ENCODE data around the gene GAB2. TPM values are rescaled to one million over a fixed set of nuclear protein-coding genes. Genes with fewer than 3 reads are reported as not detected.

The GAB2 gene
- total and polyA plus RNA-seq, 4 donors = 16.2 to 31.5 (median 27.5) TPM

DNA sequence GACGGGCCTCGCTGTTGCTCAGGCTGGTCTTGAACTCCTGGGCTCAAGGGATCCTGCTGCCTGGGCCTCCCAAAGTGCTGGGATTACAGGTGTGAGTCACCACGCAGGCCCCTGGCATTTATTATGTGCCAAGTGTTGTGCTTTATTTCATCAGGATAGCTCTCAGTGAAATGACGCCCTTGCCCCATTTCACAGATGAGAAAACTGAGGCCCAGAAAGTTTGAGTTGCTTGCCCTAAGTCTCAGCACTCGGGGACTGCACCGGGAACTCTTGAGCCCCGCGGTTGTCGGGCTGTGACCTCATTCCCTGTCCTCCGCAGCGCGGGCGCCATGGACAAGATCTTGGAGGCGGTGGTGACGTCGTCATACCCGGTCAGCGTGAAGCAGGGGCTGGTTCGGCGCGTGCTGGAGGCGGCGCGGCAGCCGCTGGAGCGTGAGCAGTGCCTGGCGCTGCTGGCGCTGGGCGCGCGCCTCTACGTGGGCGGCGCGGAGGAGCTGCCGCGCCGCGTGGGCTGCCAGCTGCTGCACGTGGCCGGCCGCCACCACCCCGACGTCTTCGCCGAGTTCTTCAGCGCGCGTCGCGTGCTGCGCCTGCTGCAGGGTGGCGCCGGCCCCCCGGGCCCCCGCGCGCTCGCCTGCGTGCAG, 221.6 kb downstream of the GAB2 start:
- Histone ChIP-seq H3K36me3 (ENCODE audit: control insufficient read depth, insufficient read depth, low read length) (peaks cover 46% of the 10 kb centered on the region), H3K4me3 (ENCODE audit: low read depth, low read length) (no peak overlapping the region), H3K27me3 (ENCODE audit: control insufficient read depth, insufficient read depth, low read length) (peaks cover 2% of the 10 kb centered on the region), H3K27ac (ENCODE audit: low read depth, low read length) (no peak overlapping the region), H3K4me1 (ENCODE audit: control insufficient read depth, insufficient read depth, low read length) (peaks cover 18% of the 10 kb centered on the region), H3K9me3 (ENCODE audit: control insufficient read depth, insufficient read depth, low read length) (no peaks in the 10 kb centered on the region)
- DNase-seq (ENCODE audit: low read depth in 4 of 6, low spot score in 6 of 6) = peak in 2 of 6 donors; percentile 45 to 57
- WGBS (ENCODE audit: insufficient coverage) = 20% methylated on average over 60 of the region's 60 CpGs

DNA sequence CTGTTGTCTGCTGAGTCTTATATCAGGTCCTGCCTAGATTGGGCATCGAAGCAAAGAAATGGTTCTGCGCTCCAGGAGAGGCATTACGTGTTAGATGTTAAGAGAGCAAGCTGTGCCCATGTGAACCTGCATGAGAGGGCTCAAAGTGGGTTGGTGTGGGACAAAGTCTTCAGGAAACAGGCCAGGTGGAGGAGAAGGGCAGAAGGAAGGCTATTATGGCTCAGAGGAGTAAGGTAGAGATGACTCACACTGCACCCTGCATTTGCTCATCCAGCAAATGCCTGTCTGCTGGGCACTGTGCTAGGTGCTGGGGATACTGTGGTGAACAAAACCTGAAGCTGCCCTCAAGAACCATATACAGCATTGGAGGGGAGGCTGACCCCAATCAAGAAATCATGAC, 223.1 kb downstream of the GAB2 start:
- WGBS (ENCODE audit: insufficient coverage) = 94% methylated on average over 3 of the region's 3 CpGs

DNA sequence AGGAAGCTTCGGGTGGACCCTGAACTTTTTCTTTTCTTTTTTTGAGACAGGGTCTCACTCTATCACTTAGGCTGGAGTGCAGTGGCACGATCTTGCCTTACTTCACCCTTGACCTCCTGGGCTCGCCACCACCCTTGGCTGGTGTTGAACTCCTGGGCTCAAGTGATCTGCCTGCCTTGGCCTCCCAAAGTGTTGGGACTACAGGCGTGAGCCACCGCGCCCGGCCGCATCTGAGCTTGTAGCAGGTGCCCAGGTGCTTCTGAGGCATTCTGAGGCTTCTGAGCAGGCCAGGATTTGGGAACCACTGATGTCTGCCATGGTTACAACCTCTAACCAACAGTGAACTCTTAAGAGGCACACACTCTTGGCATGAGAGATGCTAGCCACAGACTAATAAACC, 223.8 kb downstream of the GAB2 start:
- H3K27me3 ChIP-seq (ENCODE audit: control insufficient read depth, insufficient read depth, low read length) = peaks cover 2% of the 10 kb centered on the region
- no peak overlapping the region for H3K27ac ChIP-seq (ENCODE audit: low read depth, low read length)
- DNase-seq (ENCODE audit: low read depth in 4 of 6, low spot score in 6 of 6) = no peak
- no peaks in the 10 kb centered on the region for H3K9me3 ChIP-seq (ENCODE audit: control insufficient read depth, insufficient read depth, low read length)
- WGBS (ENCODE audit: insufficient coverage) = 86% methylated on average over 8 of the region's 8 CpGs
- H3K36me3 ChIP-seq (ENCODE audit: control insufficient read depth, insufficient read depth, low read length) = peaks cover 24% of the 10 kb centered on the region
- H3K4me1 ChIP-seq (ENCODE audit: control insufficient read depth, insufficient read depth, low read length) = peaks cover 33% of the 10 kb centered on the region
- no peak overlapping the region for H3K4me3 ChIP-seq (ENCODE audit: low read depth, low read length)

More for the DNA sequence above, 223.1 kb downstream of the GAB2 start:
- Histone ChIP-seq H3K4me1 (ENCODE audit: control insufficient read depth, insufficient read depth, low read length) (peaks cover 26% of the 10 kb centered on the region), H3K27me3 (ENCODE audit: control insufficient read depth, insufficient read depth, low read length) (peaks cover 2% of the 10 kb centered on the region), H3K27ac (ENCODE audit: low read depth, low read length) (no peak overlapping the region), H3K9me3 (ENCODE audit: control insufficient read depth, insufficient read depth, low read length) (no peaks in the 10 kb centered on the region), H3K4me3 (ENCODE audit: low read depth, low read length) (no peak overlapping the region), H3K36me3 (ENCODE audit: control insufficient read depth, insufficient read depth, low read length) (peaks cover 31% of the 10 kb centered on the region)
- no peak for DNase-seq (ENCODE audit: low read depth in 4 of 6, low spot score in 6 of 6)

DNA sequence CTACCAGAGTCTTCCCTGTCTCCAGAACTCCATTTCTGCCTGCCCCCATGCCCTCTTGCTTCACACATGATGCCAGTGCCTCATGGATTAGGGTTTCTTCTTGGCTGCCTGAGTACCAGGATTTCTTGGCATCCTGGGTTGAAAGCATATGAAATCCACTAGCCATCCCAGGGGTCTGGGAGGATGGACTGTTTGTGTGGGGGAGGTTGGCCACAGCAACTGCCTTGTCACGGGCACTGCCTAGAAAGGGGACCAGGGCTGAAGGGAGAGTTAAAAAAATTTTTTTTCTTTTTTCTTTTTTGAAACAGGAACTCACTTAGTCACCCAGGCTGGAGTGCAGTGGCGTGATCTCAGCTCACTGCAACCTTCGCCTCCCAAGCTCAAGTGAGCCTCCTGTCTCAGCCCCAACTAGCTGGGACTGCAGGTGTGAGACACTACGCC, 224.7 kb downstream of the GAB2 start:
- H3K4me1 ChIP-seq (ENCODE audit: control insufficient read depth, insufficient read depth, low read length) = peaks cover 34% of the 10 kb centered on the region
- WGBS (ENCODE audit: insufficient coverage) = no CpG with 5 or more reads among the region's 4 CpGs
- no peak for DNase-seq (ENCODE audit: low read depth in 4 of 6, low spot score in 6 of 6)
- no peak overlapping the region for H3K4me3 ChIP-seq (ENCODE audit: low read depth, low read length)
- no peak overlapping the region for H3K27ac ChIP-seq (ENCODE audit: low read depth, low read length)
- H3K36me3 ChIP-seq (ENCODE audit: control insufficient read depth, insufficient read depth, low read length) = peaks cover 18% of the 10 kb centered on the region
- H3K9me3 ChIP-seq (ENCODE audit: control insufficient read depth, insufficient read depth, low read length) = no peaks in the 10 kb centered on the region
- peaks cover 2% of the 10 kb centered on the region for H3K27me3 ChIP-seq (ENCODE audit: control insufficient read depth, insufficient read depth, low read length)

DNA sequence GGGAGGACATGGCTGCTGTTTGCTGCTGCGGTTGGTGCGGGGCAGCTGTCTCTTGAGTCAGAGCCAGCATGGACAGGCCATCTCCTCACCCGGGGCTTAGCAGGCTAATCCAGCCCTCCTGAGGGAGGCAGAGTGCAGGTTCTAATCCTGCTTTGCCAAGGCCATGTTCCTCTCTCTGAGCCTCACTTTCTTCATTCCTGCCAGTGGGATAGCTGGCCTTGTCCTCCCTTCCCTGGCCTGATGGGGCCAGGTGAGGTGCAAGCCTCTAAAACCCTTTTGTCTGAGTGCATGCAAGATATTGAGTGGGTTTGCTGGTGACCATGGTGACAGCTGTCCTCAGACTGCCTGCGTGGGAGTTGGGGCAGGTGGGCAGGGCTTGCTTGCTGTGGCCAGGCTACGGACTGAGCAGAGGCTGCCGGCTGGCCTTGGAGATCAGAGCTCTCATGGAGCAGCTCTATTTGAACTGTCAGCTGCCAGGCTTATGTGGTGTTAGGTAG, 225.3 kb downstream of the GAB2 start:
- Histone ChIP-seq H3K4me1 (ENCODE audit: control insufficient read depth, insufficient read depth, low read length) (peaks cover 41% of the 10 kb centered on the region), H3K27ac (ENCODE audit: low read depth, low read length) (no peak overlapping the region), H3K27me3 (ENCODE audit: control insufficient read depth, insufficient read depth, low read length) (peaks cover 2% of the 10 kb centered on the region), H3K4me3 (ENCODE audit: low read depth, low read length) (no peak overlapping the region), H3K36me3 (ENCODE audit: control insufficient read depth, insufficient read depth, low read length) (peaks cover 13% of the 10 kb centered on the region), H3K9me3 (ENCODE audit: control insufficient read depth, insufficient read depth, low read length) (no peaks in the 10 kb centered on the region)
- WGBS (ENCODE audit: insufficient coverage) = 86% methylated on average over 6 of the region's 6 CpGs
- no peak for DNase-seq (ENCODE audit: low read depth in 4 of 6, low spot score in 6 of 6)

DNA sequence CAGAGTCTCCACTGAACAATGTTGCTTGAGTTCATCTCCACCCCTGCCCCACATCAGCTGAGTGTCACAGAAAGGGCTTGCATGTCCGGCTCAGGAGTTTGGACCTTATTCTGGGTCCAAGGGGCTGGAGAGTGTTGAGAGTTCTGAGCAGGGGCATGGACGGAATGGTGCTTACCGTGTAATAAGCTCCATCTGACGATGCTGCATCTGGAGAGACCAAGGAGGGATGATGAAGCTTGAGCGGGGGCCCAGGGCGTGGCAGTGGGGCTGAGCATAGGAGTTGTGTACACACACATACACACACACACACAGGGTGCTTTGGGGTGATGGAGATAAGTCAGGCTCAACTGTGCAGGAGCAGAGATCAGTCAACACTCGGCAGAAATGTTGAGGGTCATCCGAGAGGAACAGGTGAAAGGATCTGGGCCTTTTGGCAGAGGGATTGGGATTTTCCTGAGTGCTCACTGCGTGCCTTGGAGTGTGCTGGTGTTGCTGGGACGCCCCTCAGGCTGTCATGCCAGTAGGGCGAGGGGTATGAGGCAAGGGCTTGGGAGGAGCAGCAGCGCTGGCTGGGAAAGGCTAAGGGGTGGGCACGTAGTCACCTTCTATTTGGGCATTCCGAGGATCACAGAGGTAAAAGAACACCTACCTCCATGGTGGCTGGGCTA, 226.6 kb downstream of the GAB2 start:
- Histone ChIP-seq H3K9me3 (ENCODE audit: control insufficient read depth, insufficient read depth, low read length) (no peaks in the 10 kb centered on the region), H3K4me3 (ENCODE audit: low read depth, low read length) (no peak overlapping the region), H3K27ac (ENCODE audit: low read depth, low read length) (no peak overlapping the region), H3K4me1 (ENCODE audit: control insufficient read depth, insufficient read depth, low read length) (peaks cover 40% of the 10 kb centered on the region), H3K27me3 (ENCODE audit: control insufficient read depth, insufficient read depth, low read length) (peaks cover 1% of the 10 kb centered on the region), H3K36me3 (ENCODE audit: control insufficient read depth, insufficient read depth, low read length) (peaks cover 6% of the 10 kb centered on the region)
- WGBS (ENCODE audit: insufficient coverage) = 85% methylated on average over 9 of the region's 14 CpGs
- no peak for DNase-seq (ENCODE audit: low read depth in 4 of 6, low spot score in 6 of 6)

DNA sequence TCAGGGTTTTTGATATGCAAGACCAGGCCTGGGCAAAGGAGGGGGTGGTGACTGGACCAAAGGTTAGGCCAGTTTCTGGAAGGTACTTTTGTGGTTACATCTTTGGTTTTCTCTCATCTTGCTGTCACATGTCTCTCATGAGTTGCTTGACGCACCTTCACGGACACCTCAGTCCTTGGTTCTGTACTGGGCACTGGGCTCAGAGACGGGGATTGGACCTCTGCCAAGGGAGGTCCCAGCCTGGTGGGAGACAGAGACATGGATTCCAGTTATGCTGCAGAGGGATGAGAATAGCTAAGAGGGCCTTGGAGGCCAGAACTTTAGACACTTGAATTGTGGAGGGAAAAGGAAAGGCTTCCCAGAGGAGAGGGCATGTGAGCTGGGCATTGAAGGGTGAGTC, 227.2 kb downstream of the GAB2 start:
- Histone ChIP-seq H3K4me3 (ENCODE audit: low read depth, low read length) (peak overlapping the region; percentile 97), H3K27ac (ENCODE audit: low read depth, low read length) (no peak overlapping the region), H3K36me3 (ENCODE audit: control insufficient read depth, insufficient read depth, low read length) (peaks cover 6% of the 10 kb centered on the region), H3K9me3 (ENCODE audit: control insufficient read depth, insufficient read depth, low read length) (no peaks in the 10 kb centered on the region), H3K27me3 (ENCODE audit: control insufficient read depth, insufficient read depth, low read length) (no peaks in the 10 kb centered on the region), H3K4me1 (ENCODE audit: control insufficient read depth, insufficient read depth, low read length) (peaks cover 38% of the 10 kb centered on the region)
- WGBS (ENCODE audit: insufficient coverage) = 60% methylated on average over 3 of the region's 3 CpGs
- DNase-seq (ENCODE audit: low read depth in 4 of 6, low spot score in 6 of 6) = no peak

DNA sequence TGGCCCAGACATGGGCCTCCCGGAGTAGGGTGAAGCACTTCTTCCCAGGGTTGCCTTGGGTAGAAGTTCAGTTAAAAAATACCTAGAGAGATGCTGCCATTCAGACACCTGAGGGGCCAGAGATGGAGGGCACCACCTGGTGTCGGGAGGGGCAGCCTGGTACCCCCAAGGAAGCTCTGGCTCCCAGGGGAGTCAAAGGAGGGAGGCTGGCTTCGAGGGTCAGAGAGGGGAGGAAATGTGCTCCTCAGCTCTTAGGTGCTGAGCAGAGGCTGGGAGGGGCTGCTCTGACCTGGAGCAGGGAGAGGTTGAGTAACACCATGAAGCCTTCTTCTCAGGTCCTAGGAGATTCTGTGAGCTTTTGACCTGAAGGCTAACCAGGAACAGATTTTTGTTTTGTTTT, 227.8 kb downstream of the GAB2 start:
- no peak overlapping the region for H3K27ac ChIP-seq (ENCODE audit: low read depth, low read length)
- 50% methylated on average over 2 of the region's 3 CpGs for WGBS (ENCODE audit: insufficient coverage)
- peak overlapping the region; percentile 97 for H3K4me3 ChIP-seq (ENCODE audit: low read depth, low read length)
- no peak for DNase-seq (ENCODE audit: low read depth in 4 of 6, low spot score in 6 of 6)
- H3K27me3 ChIP-seq (ENCODE audit: control insufficient read depth, insufficient read depth, low read length) = no peaks in the 10 kb centered on the region
- no peaks in the 10 kb centered on the region for H3K9me3 ChIP-seq (ENCODE audit: control insufficient read depth, insufficient read depth, low read length)
- H3K4me1 ChIP-seq (ENCODE audit: control insufficient read depth, insufficient read depth, low read length) = peaks cover 38% of the 10 kb centered on the region
- peaks cover 4% of the 10 kb centered on the region for H3K36me3 ChIP-seq (ENCODE audit: control insufficient read depth, insufficient read depth, low read length)

DNA sequence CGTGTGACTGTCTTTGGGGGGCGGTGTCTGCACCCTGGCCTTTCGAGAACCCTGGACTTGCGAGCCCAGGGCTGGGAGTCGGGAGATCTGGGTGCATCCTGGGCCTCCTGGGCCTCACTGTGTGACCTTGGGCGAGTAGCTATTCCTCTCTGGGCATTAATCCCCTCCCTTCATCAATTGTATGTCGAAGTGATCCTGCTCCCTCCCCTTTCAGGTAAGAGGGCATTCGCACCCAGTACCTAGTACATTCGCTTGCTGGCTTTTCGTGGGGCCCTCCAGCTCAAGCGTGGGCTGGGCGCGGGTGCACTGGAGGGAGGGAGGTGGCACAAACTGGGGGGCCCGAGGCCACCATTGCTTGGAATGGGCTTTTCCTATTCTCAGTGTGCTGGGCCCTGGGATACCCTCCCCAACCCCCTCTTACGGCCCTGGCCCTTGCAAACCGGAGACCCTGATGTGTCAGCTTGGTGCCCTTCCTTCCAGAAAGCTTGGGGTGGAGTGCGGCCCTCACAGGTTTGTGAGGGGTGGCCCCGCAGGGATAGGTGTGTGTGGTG, 228.4 kb downstream of the GAB2 start:
- 6% methylated on average over 7 of the region's 18 CpGs for WGBS (ENCODE audit: insufficient coverage)
- Histone ChIP-seq H3K9me3 (ENCODE audit: control insufficient read depth, insufficient read depth, low read length) (no peaks in the 10 kb centered on the region), H3K27ac (ENCODE audit: low read depth, low read length) (peak overlapping the region; percentile 82), H3K4me3 (ENCODE audit: low read depth, low read length) (peak overlapping the region; percentile 97), H3K4me1 (ENCODE audit: control insufficient read depth, insufficient read depth, low read length) (peaks cover 38% of the 10 kb centered on the region), H3K36me3 (ENCODE audit: control insufficient read depth, insufficient read depth, low read length) (peaks cover 3% of the 10 kb centered on the region), H3K27me3 (ENCODE audit: control insufficient read depth, insufficient read depth, low read length) (no peaks in the 10 kb centered on the region)
- no peak for DNase-seq (ENCODE audit: low read depth in 4 of 6, low spot score in 6 of 6)

Measured in spinal cord (tissue), 10 donors.